ENCODE data around the gene MORN4.

DNA sequence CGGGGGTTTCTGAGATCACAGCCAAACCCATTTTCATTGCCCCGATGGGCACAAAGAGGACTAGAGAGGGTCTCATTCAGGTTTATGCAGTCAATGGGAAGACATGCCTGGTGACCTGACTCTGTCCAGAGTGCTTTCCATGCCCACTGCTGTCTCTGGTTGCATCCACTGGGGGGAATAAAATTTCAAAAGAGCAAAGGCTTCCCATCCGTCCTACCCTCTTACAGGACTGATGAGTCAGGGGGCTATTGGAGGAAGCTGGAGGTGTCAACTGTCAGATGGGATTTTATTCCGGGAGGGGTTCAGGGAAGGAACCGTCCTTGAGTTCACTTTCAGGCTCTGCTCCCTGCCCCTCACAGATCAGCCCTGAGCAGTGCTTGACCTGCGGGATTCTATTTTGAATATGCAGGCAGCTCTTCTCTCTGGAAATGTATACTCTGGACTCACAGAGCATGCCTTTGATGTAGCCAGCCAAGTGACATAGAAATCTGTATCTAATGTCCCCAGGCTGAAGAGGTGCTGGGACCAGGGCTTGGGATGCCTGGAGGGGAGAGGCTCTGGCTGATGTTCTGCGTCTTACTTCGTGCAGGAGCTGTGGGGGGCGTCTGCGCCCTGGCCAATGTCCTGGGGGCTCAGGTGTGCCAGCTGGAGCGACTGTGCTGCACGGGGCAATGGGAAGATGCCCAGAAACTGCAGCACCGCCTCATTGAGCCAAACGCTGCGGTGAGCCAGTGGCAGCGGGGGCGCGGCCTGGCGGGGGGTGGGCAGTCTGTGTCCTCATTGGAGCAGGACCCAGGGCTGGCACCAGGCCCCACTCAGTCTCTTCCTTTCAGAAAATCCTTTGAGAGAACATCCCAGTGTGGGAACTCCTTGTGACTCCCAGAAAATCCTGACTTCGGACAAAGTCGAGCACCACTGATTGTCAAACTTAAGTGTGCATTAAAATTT lies 31.8 kb downstream of the MORN4 start:
- TF ChIP-seq, protein P1, sequence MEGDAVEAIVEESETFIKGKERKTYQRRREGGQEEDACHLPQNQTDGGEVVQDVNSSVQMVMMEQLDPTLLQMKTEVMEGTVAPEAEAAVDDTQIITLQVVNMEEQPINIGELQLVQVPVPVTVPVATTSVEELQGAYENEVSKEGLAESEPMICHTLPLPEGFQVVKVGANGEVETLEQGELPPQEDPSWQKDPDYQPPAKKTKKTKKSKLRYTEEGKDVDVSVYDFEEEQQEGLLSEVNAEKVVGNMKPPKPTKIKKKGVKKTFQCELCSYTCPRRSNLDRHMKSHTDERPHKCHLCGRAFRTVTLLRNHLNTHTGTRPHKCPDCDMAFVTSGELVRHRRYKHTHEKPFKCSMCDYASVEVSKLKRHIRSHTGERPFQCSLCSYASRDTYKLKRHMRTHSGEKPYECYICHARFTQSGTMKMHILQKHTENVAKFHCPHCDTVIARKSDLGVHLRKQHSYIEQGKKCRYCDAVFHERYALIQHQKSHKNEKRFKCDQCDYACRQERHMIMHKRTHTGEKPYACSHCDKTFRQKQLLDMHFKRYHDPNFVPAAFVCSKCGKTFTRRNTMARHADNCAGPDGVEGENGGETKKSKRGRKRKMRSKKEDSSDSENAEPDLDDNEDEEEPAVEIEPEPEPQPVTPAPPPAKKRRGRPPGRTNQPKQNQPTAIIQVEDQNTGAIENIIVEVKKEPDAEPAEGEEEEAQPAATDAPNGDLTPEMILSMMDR (IDR thresholded peaks at IDR 0.05; ENCODE audit: low read length) = no peak
- no peak for TF ChIP-seq EZH2 (IDR thresholded peaks at IDR 0.05; ENCODE audit: borderline replicate concordance, low read length)
